Hypothalamus (tissue), 51 donors: ENCODE measurements around the gene POC1B.

Experiments used
- DNase-seq, 51 donors: peaks; one replicate each; lab custom pipeline; 2025; lab: John Stamatoyannopoulos, UW

Gene POC1B

DNA sequence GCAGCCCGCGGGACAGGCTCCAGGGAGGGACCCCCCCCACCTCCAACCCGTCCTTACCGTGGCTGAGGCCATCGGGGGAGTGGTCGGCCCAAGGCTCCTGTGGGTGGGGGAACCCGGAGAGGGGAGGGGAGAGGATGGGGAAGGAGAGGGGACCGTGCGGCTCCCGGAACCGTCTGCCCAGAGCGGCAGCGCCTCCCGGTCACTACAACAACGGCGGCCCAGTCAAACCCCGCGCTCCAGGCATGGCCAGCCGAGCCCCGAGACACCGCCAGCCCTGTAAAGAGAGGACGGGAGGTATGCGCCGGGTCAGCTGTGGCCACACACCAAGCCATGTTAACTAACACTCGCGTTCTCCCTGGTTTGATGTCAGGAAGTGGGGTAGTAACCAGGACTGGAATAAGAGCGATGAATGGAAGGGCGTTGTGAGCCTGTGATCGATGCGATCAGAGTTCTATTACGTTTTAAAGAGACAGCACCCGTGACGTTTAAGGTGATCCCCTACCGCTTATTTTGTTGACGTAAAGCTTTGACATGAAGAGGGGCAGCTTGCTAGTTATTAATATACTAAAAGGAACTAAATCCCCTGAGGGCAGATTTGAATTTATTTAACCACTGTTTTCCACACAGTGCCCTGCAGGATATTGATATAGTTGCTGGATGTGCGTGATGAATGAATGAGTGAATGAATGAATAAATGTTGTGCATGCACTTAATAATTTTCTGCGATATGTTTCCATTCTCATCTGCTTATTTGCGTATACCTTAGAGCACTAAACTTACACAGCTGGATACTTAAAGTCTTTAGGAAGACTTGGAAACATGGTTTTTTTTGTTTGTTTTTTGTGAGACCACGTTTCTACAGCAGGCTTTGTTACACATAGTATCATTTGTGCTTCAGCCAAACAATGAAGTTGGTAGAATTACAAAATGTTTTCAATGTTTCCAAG, at the start of gene POC1B:
Gene POC1B (minus strand): TSS at position 224 of the 947 bp plus-strand sequence. CDS start 152 bp downstream, at position 72.
- DNase-seq: peak; percentile 35 to 92 (median 77)

DNA sequence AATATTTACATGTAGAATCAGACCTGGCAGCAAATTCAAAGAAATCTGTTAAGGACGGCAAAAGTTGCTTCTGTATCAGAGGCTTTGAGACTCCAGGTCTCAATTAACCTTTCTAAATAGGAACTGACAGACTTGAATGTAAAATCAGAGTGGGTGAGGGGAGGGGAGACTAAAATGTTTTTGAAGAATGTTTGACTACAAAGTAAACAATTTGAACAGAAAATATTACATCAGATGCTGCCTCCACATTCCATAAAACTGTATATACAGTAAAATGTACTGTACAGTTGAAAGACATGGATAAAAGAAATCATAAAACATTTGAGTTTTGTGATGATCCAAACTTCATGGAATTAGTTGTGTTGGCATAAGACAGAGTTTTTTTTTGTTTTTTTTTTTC, 49.5 kb upstream of the POC1B start:
- DNase-seq: no peak

DNA sequence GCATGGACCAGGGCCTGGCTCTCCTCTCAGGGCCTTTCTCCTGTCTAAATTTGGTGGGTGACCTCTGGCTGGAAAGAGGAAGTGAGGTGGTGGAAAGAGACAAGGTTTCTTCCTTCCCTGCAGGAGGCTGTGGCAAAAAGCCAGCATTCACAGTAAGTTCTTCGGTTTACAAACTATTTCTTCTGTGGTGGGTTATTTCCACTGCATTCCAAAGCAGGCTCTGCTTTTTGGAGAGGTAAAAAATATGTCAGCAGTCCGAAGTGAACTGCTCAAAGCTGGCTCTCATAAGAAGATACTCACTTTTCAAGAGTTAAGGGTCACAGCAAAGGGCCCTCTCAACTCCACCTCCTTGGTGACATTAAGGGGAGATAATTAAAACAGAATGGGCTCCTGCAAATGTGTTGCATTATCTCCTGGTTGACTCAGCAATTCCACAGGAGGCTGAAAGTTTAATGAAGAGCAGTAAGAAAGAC, 48.9 kb upstream of the POC1B start:
- DNase-seq: no peak

DNA sequence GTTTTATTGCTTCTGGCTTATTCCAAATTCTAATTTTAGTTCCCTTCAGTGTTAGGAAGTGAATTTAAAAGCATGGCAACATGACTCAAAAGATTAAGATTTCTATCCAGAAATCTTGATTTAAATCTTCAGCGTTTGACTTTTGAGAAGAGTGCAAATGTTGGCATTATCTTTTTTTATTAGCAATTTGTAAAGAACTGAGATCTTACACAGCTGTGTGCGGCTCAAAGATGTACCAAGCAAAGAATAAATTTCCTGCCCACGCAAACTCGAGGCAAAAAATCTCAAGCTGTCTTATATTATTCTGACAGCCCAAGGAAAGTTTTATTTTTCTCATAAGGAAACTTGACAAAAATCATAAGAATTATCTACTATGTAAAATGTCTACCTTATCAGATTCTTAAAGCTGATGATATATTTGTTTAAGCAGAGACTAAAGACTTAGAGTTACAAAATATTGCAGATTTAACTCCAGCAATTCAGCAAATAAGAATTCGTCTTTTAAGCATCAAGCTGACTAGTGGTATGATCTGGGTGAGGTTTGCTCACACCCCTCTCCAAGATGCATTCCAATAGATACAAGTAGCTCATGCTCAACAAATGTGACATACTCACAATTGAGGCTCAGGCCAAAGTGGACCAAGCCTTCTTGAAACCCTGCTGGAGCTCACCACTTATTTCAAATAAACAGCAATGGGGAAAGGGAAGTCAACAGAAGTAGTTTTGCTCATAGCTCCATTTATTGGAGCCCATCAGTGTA, 47.4 kb upstream of the POC1B start:
- DNase-seq: peak in 2 of 51 donors; percentile 3 to 15

DNA sequence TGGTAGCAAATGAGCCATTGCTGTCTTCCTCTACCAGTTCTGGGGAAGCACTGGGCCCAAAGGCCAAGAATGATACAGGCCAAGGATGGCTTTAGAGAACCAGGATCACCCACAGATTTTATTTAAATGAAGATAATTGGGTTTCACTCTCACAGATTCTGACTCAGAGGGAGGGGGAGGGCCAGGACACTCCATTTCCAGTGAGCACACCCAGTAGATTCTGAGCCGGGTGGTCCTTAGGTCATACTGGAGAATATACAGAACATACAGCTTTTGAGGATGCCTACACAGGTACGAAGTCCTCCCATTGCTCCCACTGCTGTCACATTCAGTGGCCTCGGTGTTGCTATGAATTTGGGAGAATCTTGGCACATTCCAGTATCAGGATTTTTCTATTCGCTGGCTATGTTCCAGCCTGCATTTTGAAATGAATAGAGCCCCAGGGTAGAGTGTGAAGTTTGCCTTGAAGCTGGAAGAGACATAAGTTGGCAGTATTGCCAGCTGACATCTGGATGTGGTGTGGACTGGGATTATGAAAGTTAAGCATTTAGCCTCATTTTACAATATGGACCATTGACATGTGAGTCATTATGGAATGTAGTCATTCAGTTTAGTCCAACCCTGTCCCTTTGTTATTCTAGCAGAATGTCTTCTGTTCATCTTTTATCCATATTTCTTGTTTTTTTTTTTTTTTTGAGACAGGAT, 45.8 kb upstream of the POC1B start:
- DNase-seq: no peak

DNA sequence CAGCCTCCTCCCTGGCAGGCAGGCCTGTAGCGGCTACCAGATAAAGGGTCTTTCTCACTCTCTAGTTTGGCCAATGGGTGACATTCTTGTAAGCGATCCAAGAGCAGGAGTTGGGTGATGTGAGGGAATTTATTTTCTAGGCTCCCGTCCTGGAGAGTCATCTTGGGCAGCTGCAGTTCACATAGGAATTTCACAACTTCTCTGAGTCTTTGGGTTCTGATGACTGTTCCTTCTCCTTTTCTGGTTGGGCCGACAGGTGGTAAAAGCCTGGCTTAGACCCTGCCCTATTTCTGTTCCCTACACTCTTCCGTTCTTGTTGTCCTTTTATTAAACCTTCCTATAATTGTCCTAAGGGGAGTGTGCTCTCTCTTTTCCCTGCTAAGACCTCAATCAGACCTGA, 42.6 kb upstream of the POC1B start:
- DNase-seq: no peak

DNA sequence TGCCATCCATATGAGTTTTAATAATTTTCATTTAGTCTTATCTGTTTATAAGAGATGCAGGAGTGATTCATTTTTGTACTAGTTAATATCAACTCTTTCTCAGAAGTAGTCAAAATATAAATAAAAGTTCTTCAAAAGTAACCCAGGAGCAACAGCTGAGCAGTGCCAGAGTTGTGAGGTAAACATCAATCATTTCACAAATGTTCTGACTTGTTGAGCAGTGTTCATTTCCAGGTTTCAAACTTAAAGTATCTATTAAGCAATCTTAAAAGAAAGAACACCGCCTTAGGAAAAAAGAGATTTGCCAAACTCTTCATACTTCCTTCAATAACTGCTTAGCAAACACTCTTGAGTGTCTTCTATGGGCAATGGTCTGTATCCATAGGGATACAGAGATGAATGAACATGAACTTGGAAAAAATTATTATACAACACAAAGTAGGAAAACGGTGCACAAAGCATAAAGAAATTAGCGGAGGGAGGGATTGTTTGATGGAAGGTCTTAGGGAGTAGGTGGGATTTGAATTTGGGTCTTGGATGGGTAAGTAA, 41.9 kb upstream of the POC1B start:
- no peak for DNase-seq

DNA sequence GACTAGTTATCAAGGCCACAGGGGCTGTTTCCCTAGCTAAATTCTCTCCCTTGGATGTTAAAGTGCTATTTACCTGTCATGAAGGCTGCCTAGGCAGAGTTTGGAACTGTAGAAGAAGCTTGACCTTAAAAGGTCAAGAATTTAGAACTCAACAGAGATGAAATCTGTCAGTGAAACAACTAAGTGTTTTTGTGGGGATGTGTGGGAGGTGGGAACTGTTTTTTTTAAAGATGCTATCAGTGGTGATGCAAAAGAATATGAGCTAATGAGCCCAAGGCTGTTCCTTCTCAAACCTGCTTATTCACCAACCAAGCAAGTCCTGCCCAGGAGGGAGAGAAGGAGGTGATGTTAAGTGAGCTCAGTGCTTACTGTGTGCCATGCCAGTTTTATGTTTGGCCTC, 40.8 kb upstream of the POC1B start:
- DNase-seq: no peak

DNA sequence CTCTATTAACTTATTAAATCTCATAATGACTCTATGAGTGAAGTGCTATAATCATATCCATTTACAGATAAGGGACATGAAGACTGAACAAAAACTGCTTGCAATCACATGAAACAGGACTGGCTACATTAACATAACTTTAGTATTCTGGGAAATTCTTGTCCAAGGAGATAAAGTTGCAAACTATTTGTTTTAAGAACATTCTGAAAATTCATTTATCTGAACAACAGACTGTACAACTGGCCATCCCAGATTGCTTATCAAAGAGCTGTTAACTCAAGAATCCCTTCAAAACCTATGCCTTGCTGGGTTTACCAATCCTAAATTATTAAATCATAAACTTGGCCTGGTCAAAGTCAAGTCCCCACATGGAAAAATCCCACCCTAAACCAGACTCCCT, 39.2 kb upstream of the POC1B start:
- DNase-seq: no peak

DNA sequence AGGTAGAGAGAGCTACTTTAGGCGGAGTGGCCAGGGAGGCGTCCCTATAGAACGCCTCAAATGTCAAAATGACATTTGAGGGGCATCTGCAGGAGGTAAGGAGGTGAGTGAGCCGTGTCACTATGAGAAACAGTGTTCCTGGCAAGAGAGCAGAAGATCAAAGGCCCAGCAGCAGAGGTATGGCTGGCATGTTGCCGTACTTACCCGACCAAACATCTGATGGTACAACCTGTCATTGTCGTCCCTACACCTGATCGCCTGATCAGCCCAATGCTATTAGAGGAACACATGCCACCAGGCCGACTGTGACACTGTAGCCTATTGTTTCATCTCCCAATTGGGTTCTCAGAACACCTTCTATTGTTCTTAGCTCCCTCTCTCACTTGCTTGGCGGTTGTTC, 33.9 kb upstream of the POC1B start:
- no peak for DNase-seq

DNA sequence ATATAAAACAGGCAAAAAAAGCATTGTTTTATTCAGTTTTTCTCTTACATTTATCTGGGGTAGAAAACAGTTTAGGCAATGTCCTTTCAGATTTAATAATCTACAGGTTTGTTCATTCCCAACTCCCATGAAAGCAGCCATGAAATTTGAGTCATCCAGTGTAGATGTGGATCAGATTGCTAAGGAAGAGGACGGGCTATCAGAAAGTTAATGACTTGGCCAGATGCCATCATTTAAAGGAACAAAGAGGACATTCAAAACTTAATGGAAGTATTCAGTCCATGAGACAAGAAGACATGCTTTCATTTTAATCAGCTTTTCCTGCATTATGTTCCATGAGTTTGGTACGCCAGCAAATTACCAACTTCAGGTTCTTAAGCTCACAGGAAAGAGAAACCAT, 31.1 kb upstream of the POC1B start:
- no peak for DNase-seq

DNA sequence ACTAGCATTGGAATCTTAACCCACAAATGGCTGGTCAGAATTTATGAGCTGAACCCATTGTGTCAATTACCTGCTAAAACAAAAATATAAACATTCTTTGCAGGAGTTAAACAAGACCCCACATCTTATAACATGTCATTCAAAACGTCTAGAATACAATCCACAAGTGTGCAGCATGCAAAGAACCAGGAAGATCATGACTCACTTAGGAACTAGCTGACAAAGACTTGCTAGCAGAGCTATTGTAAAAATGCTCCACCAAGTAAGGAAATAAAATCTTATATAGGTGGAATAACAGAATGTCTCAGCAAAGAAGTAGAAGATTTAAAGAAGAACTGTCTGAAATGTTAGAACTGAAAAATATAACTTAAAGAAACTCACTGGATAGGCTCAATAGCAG, 26.5 kb upstream of the POC1B start:
- no peak for DNase-seq

DNA sequence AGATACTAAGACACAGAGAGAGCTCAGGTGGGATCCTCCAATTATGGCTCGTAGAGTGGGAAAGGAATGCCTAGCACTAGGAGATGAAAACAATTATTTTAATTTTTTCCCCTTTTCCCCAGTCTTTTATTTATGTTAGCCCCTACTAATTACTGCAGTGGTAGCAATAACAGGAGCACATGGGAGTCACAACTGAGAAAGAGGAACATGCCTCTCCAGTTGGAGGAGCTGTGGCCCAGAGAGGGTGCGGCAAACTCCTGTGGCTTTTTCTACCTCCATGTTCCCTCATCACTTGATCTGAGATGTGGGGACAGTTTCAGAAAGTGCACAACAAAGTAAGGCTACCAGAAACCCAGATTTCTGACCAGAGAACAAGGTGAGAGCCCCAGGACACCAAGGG, 25.9 kb upstream of the POC1B start:
- no peak for DNase-seq

DNA sequence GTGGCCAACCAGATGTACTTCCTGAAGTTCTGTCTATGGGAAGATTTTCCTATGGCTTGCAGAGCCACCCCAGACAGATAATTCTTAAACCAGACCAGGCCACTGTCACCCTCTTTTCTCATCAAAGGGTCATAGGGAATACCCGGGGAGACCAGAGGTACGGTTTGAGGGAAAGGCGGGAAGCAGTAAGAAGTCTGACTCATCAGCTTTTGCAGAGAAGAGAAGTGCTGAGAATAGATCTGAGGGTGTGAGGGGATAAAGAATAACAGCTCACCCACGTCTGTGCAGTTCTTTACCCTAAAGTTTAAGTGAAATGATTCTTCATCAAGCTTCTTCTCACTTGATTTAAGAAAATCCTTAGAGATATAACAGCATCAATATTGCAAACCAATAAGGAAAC, 21.3 kb upstream of the POC1B start:
- no peak for DNase-seq

DNA sequence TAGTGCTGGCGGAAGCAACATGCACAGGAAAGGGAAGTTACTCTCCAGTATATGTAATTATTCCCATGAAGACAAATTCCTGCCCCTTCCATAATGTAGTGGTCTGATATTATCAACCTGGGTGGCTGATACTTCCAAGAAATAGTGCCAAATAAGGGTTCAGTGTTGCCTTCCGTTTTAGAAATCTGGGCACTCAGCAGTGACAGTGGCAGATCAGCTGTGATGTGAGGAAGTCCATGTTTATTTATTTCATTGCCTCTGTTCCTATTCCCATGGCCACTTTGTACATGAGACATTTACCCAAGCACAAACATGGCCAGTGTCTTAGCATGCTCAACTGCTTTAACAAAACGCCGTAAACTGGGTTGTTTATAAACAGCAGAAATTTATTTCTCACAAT, 20.3 kb upstream of the POC1B start:
- DNase-seq: no peak

DNA sequence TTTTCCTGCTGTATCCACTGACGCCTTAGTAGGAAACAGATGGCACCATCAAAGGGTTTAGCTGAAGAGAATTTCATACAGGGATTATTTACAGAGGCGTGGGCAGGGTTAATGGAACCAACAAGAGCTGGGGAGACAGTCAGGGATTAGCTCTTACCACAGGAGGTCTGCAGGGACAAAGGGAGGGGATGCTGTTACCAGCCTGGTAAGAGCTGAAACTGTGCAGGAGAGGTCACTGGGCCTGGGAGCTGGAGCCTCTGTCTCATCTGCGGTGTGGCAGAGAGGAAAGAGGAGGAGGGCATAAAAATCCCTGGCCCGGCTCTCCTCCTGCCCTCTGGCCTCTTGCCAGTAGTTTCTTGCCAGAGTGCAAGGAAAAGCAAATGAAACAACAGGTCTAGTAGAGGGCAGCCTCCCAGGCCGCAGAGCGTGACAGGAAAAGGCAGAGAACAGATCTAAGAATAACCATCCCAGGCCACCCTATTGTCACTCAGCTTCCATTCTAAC, 18.9 kb upstream of the POC1B start:
- peak in 20 of 51 donors; percentile 1 to 31 (median 6) for DNase-seq

DNA sequence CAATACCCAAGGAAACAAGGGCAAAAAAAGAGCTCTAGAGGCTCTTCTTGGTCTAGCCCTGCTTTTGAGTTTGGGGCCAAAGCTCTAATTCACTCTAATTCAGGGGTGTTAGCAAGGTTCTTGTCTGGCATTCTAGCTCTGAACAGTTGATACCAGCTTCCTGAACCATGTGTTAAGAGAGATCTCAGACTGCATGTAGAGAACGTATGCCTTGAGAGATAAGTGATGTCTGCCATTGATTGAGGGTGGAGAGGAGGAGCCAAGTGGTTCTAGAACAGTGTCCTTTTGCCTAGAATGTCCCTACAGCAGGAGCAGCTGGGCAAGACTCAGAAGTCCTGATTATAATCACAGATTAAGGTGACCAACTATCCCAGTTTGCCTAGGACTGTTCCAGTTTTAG, 18.2 kb upstream of the POC1B start:
- DNase-seq: no peak

DNA sequence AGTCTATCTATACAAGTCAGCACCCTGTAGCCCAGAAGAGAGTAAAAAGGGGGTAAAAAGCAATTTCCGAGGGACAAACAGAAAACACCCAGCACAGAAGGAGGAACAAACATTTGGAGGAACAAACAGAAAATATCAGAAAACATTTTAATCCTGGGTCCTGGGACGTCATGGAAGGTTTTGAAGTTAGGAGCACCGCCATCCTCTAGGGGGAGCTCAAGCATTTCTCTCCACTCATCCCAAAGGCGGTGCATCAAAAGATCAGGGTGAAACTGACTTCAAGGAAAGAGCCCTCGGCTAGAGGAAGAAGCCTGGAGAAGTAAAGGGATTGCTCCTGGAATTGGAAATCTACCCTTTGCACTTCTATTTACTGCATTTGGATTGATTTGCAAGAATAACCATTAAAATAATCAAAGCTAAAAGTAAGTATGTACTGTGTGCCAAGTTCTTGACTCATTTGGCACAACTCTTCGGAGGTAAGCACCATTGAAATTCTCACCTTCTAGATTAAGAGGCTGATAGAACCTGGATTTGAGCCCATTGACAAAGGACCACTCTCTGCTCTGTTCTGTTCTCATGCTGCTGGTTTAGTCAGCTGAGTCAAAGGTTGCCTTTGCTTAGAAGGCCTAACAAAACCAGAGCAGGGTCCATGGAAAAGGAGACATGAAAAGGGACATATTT, 17.2 kb upstream of the POC1B start:
- DNase-seq: peak in 35 of 51 donors; percentile 0 to 70 (median 22)

DNA sequence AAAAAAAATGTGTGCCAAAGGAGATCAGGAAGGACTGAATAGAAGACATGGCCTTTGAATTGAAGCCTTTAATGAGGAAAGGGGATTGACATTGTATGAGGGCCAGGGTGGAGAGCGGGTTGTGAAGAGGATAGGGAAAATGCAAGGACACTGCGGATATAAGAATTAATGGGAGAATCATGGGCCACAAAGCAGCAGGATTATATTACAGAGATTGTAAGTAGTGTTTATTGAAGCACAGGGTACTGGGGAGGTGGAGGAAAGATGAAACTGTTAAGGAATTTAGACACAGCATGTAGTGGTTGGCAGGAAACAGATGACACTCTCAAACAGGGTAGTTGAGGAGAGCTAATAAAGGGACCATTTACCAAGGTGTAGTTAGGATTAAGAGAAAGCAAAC, 16.4 kb upstream of the POC1B start:
- no peak for DNase-seq

DNA sequence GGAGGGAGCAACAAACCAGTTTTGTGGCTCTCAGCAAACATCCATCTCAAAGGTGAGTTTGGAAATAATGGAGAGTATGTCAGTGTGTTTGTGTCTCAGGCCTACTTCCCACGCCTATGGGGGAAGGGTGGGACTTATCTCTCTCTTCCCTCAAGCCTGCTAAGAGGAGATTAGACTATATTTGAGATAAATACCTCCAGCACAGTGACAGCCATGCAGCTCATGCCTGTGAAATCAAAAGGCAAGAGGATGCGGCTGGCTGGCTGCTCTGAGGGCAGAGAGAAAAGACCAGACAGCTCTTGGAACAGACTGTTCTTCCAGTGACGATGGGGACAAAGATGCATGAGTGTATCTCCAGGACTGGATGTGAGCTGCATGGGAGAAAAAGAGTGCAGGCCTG, 14.7 kb upstream of the POC1B start:
- DNase-seq: no peak
